Left lung (tissue), 10 donors: ENCODE results near the gene CCDC82. TPM values are rescaled to one million over a fixed set of nuclear protein-coding genes. Genes with fewer than 3 reads are reported as not detected.

ENCODE experiments used
- ATAC-seq: fragments of 200-7000 bp; cut with Tn5 transposase; one replicate; pipeline ENCODE4 v1.9.1; 2020; ENCODE audit warnings: moderate library complexity
- DNase-seq, 4 donors: peaks; one replicate each; pipeline ENCODE4 v3.0.0-alpha.2; 2013 to 2020
- H3K27ac ChIP-seq, 2 donors: fragments of 200-600 bp; sonication (generic) in 1 of 2; one replicate each; pipeline versions ENCODE4 v1.5.0 to v1.8.0; 2020 to 2021
- H3K27me3 ChIP-seq, 2 donors: fragments of 200-600 bp; sonication (generic) in 1 of 2; one replicate each; pipeline versions ENCODE4 v1.5.0 to v1.8.0; 2020 to 2021
- H3K36me3 ChIP-seq, 2 donors: fragments of 200-600 bp; sonication (generic) in 1 of 2; one replicate each; pipeline versions ENCODE4 v1.5.0 to v1.8.0; 2020 to 2021
- H3K4me1 ChIP-seq, 2 donors: fragments of 200-600 bp; one replicate each; pipeline ENCODE4 v1.8.0; 2021
- H3K4me3 ChIP-seq, 2 donors: fragments of 200-600 bp; sonication (generic) in 1 of 2; one replicate each; pipeline versions ENCODE4 v1.5.0 to v1.8.0; 2020 to 2021; ENCODE audit warnings: mild to moderate bottlenecking in 1 of 2
- H3K9me3 ChIP-seq, 2 donors: fragments of 200-600 bp; sonication (generic) in 1 of 2; one replicate each; pipeline versions ENCODE4 v1.5.0 to v1.8.0; 2020 to 2021
- CTCF ChIP-seq, 2 donors: fragments of 200-600 bp; sonication (generic) in 1 of 2; IDR thresholded peaks; one replicate each; pipeline versions ENCODE4 v1.5.0 to v1.8.0; 2021; ENCODE audit warnings: antibody characterized with exemption in 2 of 2
- intact Hi-C, 2 donors: fragments of 100-400 bp; cut with DNase I; formaldehyde crosslinking; loops; one replicate each; pipeline versions ENCODE4 v1.11.2 to v1.14.2; 2022
- polyA plus RNA-seq, 6 donors: library from polyadenylated mRNA; unstranded; fragments of 120-200 nt; gene quantifications; one replicate each; pipeline ENCODE4 v1.2.1, GENCODE V29; 2013; ENCODE audit not compliant: insufficient read length in 6 of 6
- total RNA-seq, 2 donors: library from RNA; stranded (reverse); fragmentation: NEBNext Ultra II Directional; extraction: Animal tissue kit (Norgen Biotek cat#: 25700); gene quantifications; one replicate each; pipeline ENCODE4 v1.2.1, GENCODE V29; 2021
- donor health status: DM: no; HTN: yes; CAD: no.
- donor health status: DM: no; HTN: no; CAD: no.

Gene CCDC82
- total and polyA plus RNA-seq, 8 donors, result 18.1 to 64.5 (median 59.5) TPM

- DNase-seq, result no peak
- intact Hi-C loops, result loop anchor here in 1 of 2 donors (10.0 kb wide), 1 partner anchor 560 kb away; no protein-coding TSS in a partner anchor
- Histone ChIP-seq H3K27me3 (no peaks in the 10 kb centered on the region), H3K4me3 (no peak overlapping the region), H3K4me1 (peaks cover 0 to 14% of the 10 kb centered on the region in 2 donors), H3K27ac (no peak overlapping the region), H3K9me3 (no peaks in the 10 kb centered on the region), H3K36me3 (no peaks in the 10 kb centered on the region)
- ATAC-seq, result no peak
- no peak for TF ChIP-seq CTCF (IDR thresholded peaks at IDR 0.05)
Observed at GRCh38 chr11:96394773-96395172, 5.1 kb upstream of the CCDC82 start.

- intact Hi-C loops, result loop anchor here in 1 of 2 donors (10.0 kb wide), 1 partner anchor 559 kb away; no protein-coding TSS in a partner anchor
- Histone ChIP-seq H3K4me1 (peaks cover 0 to 17% of the 10 kb centered on the region in 2 donors), H3K36me3 (no peaks in the 10 kb centered on the region), H3K9me3 (no peaks in the 10 kb centered on the region), H3K27me3 (no peaks in the 10 kb centered on the region), H3K4me3 (no peak overlapping the region), H3K27ac (no peak overlapping the region)
- no peak for ATAC-seq
- DNase-seq, result peak in 2 of 4 donors; percentile 23 to 35
- peak; percentile 60 to 68 for TF ChIP-seq CTCF (IDR thresholded peaks at IDR 0.05)
Observed at GRCh38 chr11:96393753-96394348, 4.1 kb upstream of the CCDC82 start.

GRCh38 chr11:96391698-96392307, 2.1 kb upstream of the CCDC82 start:
- H3K27ac ChIP-seq, result no peak overlapping the region
- DNase-seq, result no peak
- ATAC-seq, result no peak
- H3K9me3 ChIP-seq, result no peaks in the 10 kb centered on the region
- H3K27me3 ChIP-seq, result no peaks in the 10 kb centered on the region
- no peak overlapping the region for H3K4me3 ChIP-seq
- no peaks in the 10 kb centered on the region for H3K36me3 ChIP-seq
- intact Hi-C loops, result loop anchor here in 1 of 2 donors (10.0 kb wide), 1 partner anchor 557 kb away; no protein-coding TSS in a partner anchor
- peaks cover 0 to 35% of the 10 kb centered on the region in 2 donors for H3K4me1 ChIP-seq
- TF ChIP-seq CTCF (IDR thresholded peaks at IDR 0.05), result no peak

- Histone ChIP-seq H3K4me1 (peaks cover 0 to 35% of the 10 kb centered on the region in 2 donors), H3K27ac (peak overlapping the region; percentile 89 to 94), H3K36me3 (no peaks in the 10 kb centered on the region), H3K4me3 (peak overlapping the region; percentile 68 to 75), H3K27me3 (no peaks in the 10 kb centered on the region), H3K9me3 (no peaks in the 10 kb centered on the region)
- no peak for TF ChIP-seq CTCF (IDR thresholded peaks at IDR 0.05)
- DNase-seq, result peak in 1 of 4 donors; percentile 29
- ATAC-seq, result peak; percentile 9
- intact Hi-C loops, result loop anchor here in 1 of 2 donors (10.0 kb wide), 1 partner anchor 556 kb away; no protein-coding TSS in a partner anchor
Observed at GRCh38 chr11:96390488-96390792, 728 bp upstream of the CCDC82 start.

GRCh38 chr11:96388891-96389719, 607 bp downstream of the CCDC82 start:
- TF ChIP-seq CTCF (IDR thresholded peaks at IDR 0.05), result no peak
- no peaks in the 10 kb centered on the region for H3K9me3 ChIP-seq
- H3K4me3 ChIP-seq, result peak overlapping the region; percentile 68 to 75
- peak; percentile 58 for ATAC-seq
- peaks cover 0 to 2% of the 10 kb centered on the region in 2 donors for H3K36me3 ChIP-seq
- intact Hi-C loops, result no loop called here
- H3K27ac ChIP-seq, result peak overlapping the region; percentile 89 to 94
- no peaks in the 10 kb centered on the region for H3K27me3 ChIP-seq
- DNase-seq, result peak in 1 of 4 donors; percentile 85
- peaks cover 0 to 35% of the 10 kb centered on the region in 2 donors for H3K4me1 ChIP-seq
